Adrenal gland (tissue), 5 donors: ENCODE measurements around the gene BBOX1.

ENCODE experiments used
- POLR2A ChIP-seq, 2 donors: fragments of 450-650 bp; IDR thresholded peaks; one replicate each; pipeline ENCODE4 v1.6.1; 2017; ENCODE audit warnings: antibody characterized with exemption in 2 of 2, mild to moderate bottlenecking in 2 of 2, moderate library complexity in 1 of 2
- TF ChIP-seq, protein P1 (sequence below), 6 experiments: fragments of 450-650 bp in 4 of 6; fragments of 200-600 bp in 2 of 6; sonication (generic) in 1 of 6; IDR thresholded peaks; 1 replicate in 5 of 6; 2 replicates in 1 of 6; pipeline versions ENCODE4 v1.5.1 to v1.8.0; 2016 to 2021; ENCODE audit warnings: antibody characterized with exemption in 6 of 6, mild to moderate bottlenecking in 2 of 6, moderate library complexity in 1 of 6
- donor health status: DM: no; HTN: no; CAD: no.

DNA sequence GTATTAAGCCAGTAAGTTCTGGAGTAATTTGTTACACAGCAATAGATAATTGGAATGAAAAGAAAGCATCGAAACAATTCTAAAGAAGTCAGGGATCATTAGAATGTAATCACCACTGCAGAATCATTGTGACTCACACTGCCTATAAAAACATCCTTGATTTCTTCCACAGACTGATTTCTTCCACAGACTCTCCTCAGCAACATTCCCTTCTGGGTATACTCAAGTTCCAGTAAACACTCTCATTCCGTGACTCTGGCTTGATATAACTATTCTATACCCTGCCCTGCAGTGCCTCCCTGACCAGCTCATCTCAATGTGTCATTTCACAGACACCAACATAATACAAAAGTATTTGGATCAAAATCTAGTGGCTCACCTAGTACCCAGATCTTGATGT, 120.5 kb downstream of the BBOX1 start:
- TF ChIP-seq, protein P1, sequence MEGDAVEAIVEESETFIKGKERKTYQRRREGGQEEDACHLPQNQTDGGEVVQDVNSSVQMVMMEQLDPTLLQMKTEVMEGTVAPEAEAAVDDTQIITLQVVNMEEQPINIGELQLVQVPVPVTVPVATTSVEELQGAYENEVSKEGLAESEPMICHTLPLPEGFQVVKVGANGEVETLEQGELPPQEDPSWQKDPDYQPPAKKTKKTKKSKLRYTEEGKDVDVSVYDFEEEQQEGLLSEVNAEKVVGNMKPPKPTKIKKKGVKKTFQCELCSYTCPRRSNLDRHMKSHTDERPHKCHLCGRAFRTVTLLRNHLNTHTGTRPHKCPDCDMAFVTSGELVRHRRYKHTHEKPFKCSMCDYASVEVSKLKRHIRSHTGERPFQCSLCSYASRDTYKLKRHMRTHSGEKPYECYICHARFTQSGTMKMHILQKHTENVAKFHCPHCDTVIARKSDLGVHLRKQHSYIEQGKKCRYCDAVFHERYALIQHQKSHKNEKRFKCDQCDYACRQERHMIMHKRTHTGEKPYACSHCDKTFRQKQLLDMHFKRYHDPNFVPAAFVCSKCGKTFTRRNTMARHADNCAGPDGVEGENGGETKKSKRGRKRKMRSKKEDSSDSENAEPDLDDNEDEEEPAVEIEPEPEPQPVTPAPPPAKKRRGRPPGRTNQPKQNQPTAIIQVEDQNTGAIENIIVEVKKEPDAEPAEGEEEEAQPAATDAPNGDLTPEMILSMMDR (IDR thresholded peaks at IDR 0.05): no peak
- TF ChIP-seq POLR2A (IDR thresholded peaks at IDR 0.05): no peak
